ENCODE measurements around the gene FAM107A.

Gene FAM107A

GRCh38 chr3:58567251-58567515 is 10.0 kb downstream of the FAM107A start:
- TF ChIP-seq GATA3 (IDR thresholded peaks at IDR 0.05; ENCODE audit: low read depth, low read length) = no peak
- TF ChIP-seq GATA2 (IDR thresholded peaks at IDR 0.05; ENCODE audit: low read depth, low read length) = no peak

GRCh38 chr3:58566398-58567250 is 10.6 kb downstream of the FAM107A start:
- no peak for TF ChIP-seq GATA2 (IDR thresholded peaks at IDR 0.05; ENCODE audit: low read depth, low read length)
- no peak for TF ChIP-seq GATA3 (IDR thresholded peaks at IDR 0.05; ENCODE audit: low read depth, low read length)

DNA sequence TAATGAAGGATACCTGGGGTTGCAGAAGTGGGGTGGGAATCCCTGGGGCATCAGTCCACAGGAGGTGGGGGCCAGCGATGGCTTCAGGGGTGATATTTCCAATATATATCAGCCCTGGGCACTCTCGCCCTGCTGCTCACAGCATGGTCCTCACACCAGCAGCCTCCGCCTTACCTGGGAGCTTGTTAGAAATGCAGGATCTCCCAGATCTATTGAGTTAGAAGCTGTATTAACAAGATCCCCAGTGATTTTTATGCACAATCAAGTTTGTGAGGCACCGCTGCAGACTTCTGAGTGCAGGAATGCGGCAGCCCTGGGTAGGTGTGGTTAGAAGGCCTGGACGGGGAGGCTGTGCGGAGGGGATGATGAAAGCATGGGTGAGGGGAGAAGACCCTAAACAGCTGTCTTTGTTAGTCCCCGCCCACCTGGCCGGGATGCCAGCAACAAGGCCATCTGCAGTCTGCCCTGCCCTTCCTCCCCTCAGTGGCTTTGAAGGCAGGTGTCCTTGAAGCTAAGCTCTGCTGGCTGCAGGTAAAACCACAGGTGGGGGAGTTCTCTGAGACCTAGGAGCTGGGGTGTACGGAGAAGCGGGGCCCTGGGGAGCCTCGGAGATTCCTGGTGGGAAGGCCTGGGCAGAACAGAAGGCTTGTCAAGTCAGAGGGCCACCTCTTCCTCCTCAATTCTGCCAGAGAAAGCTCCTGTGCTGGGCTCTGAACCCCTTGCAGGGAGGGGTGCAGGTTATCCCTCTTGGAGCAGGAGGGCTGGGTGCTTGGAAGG is 11.4 kb downstream of the FAM107A start:
- TF ChIP-seq GATA2 (IDR thresholded peaks at IDR 0.05; ENCODE audit: low read depth, low read length) (no peak), GATA3 (IDR thresholded peaks at IDR 0.05; ENCODE audit: low read depth, low read length) (no peak)

- no peak for TF ChIP-seq GATA2 (IDR thresholded peaks at IDR 0.05; ENCODE audit: low read depth, low read length)
These were observed 12.6 kb downstream of the FAM107A start for GRCh38 chr3:58564456-58565160.

DNA sequence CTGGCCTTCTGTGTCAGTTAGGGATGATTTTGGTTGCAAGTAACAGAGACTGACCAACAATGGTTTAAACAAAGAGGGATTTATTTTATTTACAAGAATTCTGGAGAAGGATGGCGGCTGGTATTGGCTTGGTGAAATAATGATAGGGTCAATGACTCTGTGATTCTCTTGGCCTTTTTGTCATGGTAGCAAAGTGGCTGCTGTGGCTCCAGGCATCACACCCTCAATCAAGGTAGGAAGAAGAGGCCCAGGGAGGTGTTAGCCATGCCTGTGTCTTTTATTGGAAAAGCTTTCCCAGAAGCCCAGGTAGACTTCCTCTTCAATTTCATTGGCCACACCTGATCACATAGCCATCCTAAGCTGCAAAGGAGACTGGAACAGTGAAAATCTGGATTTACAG is 13.1 kb downstream of the FAM107A start:
- no peak for TF ChIP-seq GATA2 (IDR thresholded peaks at IDR 0.05; ENCODE audit: low read depth, low read length)
- no peak for TF ChIP-seq GATA3 (IDR thresholded peaks at IDR 0.05; ENCODE audit: low read depth, low read length)

GRCh38 chr3:58563386-58564035 is 13.7 kb downstream of the FAM107A start:
- TF ChIP-seq GATA2 (IDR thresholded peaks at IDR 0.05; ENCODE audit: low read depth, low read length) (no peak), GATA3 (IDR thresholded peaks at IDR 0.05; ENCODE audit: low read depth, low read length) (no peak)

- no peak for TF ChIP-seq GATA2 (IDR thresholded peaks at IDR 0.05; ENCODE audit: low read depth, low read length)
- TF ChIP-seq GATA3 (IDR thresholded peaks at IDR 0.05; ENCODE audit: low read depth, low read length) = no peak
These were observed 14.7 kb downstream of the FAM107A start for GRCh38 chr3:58562498-58562897.

DNA sequence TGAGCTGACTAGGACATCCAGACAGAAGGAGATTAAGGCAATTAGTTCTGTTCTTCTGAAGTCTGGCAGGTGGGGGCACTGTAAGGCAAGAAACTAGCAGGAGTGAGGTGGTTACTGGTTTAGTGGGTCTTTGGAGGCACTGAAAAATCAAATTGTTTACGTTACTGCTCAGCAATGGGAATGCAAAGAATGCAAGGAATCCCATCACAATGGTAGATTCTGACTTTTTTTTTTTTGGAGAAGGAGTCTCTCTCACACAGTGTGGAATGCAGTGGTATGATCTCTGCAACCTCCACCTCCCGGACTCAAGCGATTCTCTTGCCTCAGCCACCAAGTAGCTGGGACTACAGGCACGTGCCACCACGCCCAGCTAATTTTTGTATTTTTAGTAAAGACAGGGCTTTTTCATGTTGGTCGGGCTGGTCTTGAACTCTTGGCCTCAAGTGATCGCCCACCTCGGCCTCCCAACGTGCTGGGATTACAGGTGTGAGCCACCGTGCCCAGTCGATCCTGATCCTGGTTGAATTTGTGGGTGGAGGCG is 16.4 kb downstream of the FAM107A start:
- no peak for TF ChIP-seq GATA2 (IDR thresholded peaks at IDR 0.05; ENCODE audit: low read depth, low read length)
- TF ChIP-seq GATA3 (IDR thresholded peaks at IDR 0.05; ENCODE audit: low read depth, low read length) = no peak

- TF ChIP-seq GATA3 (IDR thresholded peaks at IDR 0.05; ENCODE audit: low read depth, low read length) = no peak
- no peak for TF ChIP-seq GATA2 (IDR thresholded peaks at IDR 0.05; ENCODE audit: low read depth, low read length)
These were observed 17.6 kb downstream of the FAM107A start for GRCh38 chr3:58559586-58559985.

GRCh38 chr3:58557491-58557890 is 19.7 kb downstream of the FAM107A start:
- TF ChIP-seq GATA2 (IDR thresholded peaks at IDR 0.05; ENCODE audit: low read depth, low read length) (no peak), GATA3 (IDR thresholded peaks at IDR 0.05; ENCODE audit: low read depth, low read length) (no peak)

DNA sequence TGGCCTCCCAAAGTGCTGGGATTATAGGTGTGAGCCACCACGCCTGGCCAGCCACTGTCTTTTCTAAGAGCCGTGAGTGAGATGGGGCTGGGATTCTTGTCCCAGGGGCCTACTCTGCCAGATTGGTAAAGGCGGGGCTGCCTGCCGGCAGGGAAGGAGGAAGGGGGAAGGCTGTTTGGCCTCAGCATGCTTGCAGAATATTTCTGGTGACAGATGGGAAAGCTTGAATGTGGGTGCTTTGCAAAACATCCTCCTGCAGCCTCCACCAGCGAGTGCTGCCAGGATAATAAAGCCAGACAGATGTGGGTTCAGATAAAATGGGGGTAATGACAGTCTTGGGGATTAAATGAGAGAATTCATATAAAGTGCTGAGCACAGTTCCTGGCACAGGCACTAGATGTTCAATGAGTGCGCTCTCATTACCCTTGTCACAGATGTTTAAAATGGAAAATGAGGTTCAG is 20.4 kb downstream of the FAM107A start:
- peak; percentile 89 for TF ChIP-seq GATA2 (IDR thresholded peaks at IDR 0.05; ENCODE audit: low read depth, low read length)
- no peak for TF ChIP-seq GATA3 (IDR thresholded peaks at IDR 0.05; ENCODE audit: low read depth, low read length)

DNA sequence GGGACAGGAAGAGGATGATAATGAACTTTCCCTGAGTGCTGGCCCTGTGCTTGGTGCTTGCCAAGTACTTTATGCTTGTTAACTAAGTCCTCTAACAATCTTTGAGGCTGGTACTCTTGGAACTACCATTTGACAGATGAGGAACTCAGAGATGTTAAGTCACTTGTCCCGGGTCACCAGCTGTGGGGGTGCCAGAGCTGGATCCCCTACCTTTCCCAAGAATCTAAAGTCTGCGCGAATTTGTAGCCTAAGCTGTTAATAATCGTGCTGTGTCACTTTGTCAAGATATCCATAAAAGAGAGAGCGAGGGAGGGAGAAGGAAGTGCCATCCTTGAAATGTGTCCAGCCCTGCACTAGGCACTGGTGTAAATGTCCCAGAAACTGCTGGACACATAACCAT is 21.2 kb downstream of the FAM107A start:
- TF ChIP-seq GATA3 (IDR thresholded peaks at IDR 0.05; ENCODE audit: low read depth, low read length) (no peak), GATA2 (IDR thresholded peaks at IDR 0.05; ENCODE audit: low read depth, low read length) (no peak)

DNA sequence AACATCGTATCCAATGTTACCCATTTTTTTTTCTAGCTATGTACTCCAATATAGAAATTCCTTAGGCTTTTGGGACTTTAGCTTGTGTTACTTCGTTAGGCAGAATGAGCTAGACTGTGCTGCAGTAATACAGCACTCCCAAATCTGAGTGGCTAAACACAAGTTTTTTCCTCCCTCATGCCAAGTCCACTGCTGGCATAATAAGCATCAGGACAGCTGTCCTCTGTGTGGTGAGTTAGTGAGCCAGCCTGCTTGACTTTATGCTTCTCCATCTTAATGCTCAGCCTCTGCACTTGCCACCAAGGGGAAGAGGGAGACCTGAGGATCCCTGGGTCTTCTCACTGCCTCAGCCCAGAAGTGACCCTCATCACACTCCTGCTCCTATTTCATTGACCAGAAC is 22.0 kb downstream of the FAM107A start:
- TF ChIP-seq GATA2 (IDR thresholded peaks at IDR 0.05; ENCODE audit: low read depth, low read length) (no peak), GATA3 (IDR thresholded peaks at IDR 0.05; ENCODE audit: low read depth, low read length) (no peak)

- TF ChIP-seq GATA2 (IDR thresholded peaks at IDR 0.05; ENCODE audit: low read depth, low read length) (no peak), GATA3 (IDR thresholded peaks at IDR 0.05; ENCODE audit: low read depth, low read length) (no peak)
These were observed 24.2 kb downstream of the FAM107A start for GRCh38 chr3:58553003-58553402.
